KOPT-K1 (cell line): ENCODE measurements around the gene CBFA2T3.
"Not testable (repeated sequence)": the region's sequence is repeated elsewhere in the genome, so short reads cannot be mapped to it uniquely, and the experiment has no call there.

Experiments used
- H3K27ac ChIP-seq: fragments of 200-600 bp; sonication (generic); 2 replicates; pipeline ENCODE4 v1.5.1; 2016; ENCODE audit warnings: antibody characterized with exemption, mild to moderate bottlenecking, low read depth, low read length; ENCODE audit not compliant: poor library complexity, severe bottlenecking
- H3K36me3 ChIP-seq: fragments of 200-600 bp; sonication (generic); 2 replicates; pipeline ENCODE4 v1.5.1; 2017; ENCODE audit warnings: antibody characterized with exemption, mild to moderate bottlenecking, low read length, moderate library complexity; ENCODE audit not compliant: insufficient read depth
- H3K9me3 ChIP-seq: fragments of 200-600 bp; sonication (generic); 2 replicates; pipeline ENCODE4 v1.5.1; 2017; ENCODE audit warnings: antibody characterized with exemption, low read length, mild to moderate bottlenecking; ENCODE audit not compliant: insufficient read depth, poor library complexity, severe bottlenecking

CBFA2T3 gene

GRCh38 chr16:88904676-88905365 lies 72.2 kb downstream of the CBFA2T3 start:
- no peak overlapping the region for H3K27ac ChIP-seq
- no peaks in the 10 kb centered on the region for H3K9me3 ChIP-seq
- H3K36me3 ChIP-seq, result peaks cover 58% of the 10 kb centered on the region

GRCh38 chr16:88903267-88903666 lies 73.7 kb downstream of the CBFA2T3 start:
- Histone ChIP-seq H3K9me3 (no peaks in the 10 kb centered on the region), H3K36me3 (peaks cover 68% of the 10 kb centered on the region), H3K27ac (no peak overlapping the region)

- H3K36me3 ChIP-seq, result peaks cover 68% of the 10 kb centered on the region
- H3K9me3 ChIP-seq, result no peaks in the 10 kb centered on the region
- H3K27ac ChIP-seq, result no peak overlapping the region
These were observed 74.3 kb downstream of the CBFA2T3 start for GRCh38 chr16:88902744-88903143.

GRCh38 chr16:88901718-88902337 lies 75.2 kb downstream of the CBFA2T3 start:
- peaks cover 74% of the 10 kb centered on the region for H3K36me3 ChIP-seq
- H3K27ac ChIP-seq, result no peak overlapping the region

GRCh38 chr16:88900662-88901052 lies 76.3 kb downstream of the CBFA2T3 start:
- H3K36me3 ChIP-seq, result peaks cover 86% of the 10 kb centered on the region
- no peak overlapping the region for H3K27ac ChIP-seq
- H3K9me3 ChIP-seq, result no peaks in the 10 kb centered on the region

More at GRCh38 chr16:88901718-88902337, 75.2 kb downstream of the CBFA2T3 start:
- H3K9me3 ChIP-seq, result no peaks in the 10 kb centered on the region

GRCh38 chr16:88899901-88900661 lies 76.9 kb downstream of the CBFA2T3 start:
- peaks cover 91% of the 10 kb centered on the region for H3K36me3 ChIP-seq
- H3K27ac ChIP-seq, result no peak overlapping the region
- no peaks in the 10 kb centered on the region for H3K9me3 ChIP-seq

- H3K27ac ChIP-seq, result no peak overlapping the region
- H3K36me3 ChIP-seq, result peaks cover 98% of the 10 kb centered on the region
- H3K9me3 ChIP-seq, result no peaks in the 10 kb centered on the region
These were observed 79.1 kb downstream of the CBFA2T3 start for GRCh38 chr16:88897696-88898425.

- peaks cover 98% of the 10 kb centered on the region for H3K36me3 ChIP-seq
These were observed 80.6 kb downstream of the CBFA2T3 start for GRCh38 chr16:88896238-88897070.

GRCh38 chr16:88895335-88895734 lies 81.7 kb downstream of the CBFA2T3 start:
- Histone ChIP-seq H3K27ac (no peak overlapping the region), H3K36me3 (peaks cover 98% of the 10 kb centered on the region), H3K9me3 (peaks cover 5% of the 10 kb centered on the region)

More at GRCh38 chr16:88896238-88897070, 80.6 kb downstream of the CBFA2T3 start:
- Histone ChIP-seq H3K9me3 (no peaks in the 10 kb centered on the region), H3K27ac (no peak overlapping the region)

- Histone ChIP-seq H3K27ac (no peak overlapping the region), H3K36me3 (peaks cover 98% of the 10 kb centered on the region), H3K9me3 (peaks cover 5% of the 10 kb centered on the region)
These were observed 82.2 kb downstream of the CBFA2T3 start for GRCh38 chr16:88894681-88895300.

- H3K9me3 ChIP-seq, H3K27ac ChIP-seq: not testable (repeated sequence)
- H3K36me3 ChIP-seq, result peaks cover 98% of the 10 kb centered on the region
These were observed 82.7 kb downstream of the CBFA2T3 start for GRCh38 chr16:88894266-88894665.

GRCh38 chr16:88893127-88893968 lies 83.7 kb downstream of the CBFA2T3 start:
- Histone ChIP-seq H3K36me3 (peaks cover 95% of the 10 kb centered on the region), H3K27ac (no peak overlapping the region), H3K9me3 (peaks cover 5% of the 10 kb centered on the region)

- Histone ChIP-seq H3K27ac (no peak overlapping the region), H3K36me3 (peaks cover 93% of the 10 kb centered on the region), H3K9me3 (peaks cover 5% of the 10 kb centered on the region)
These were observed 84.9 kb downstream of the CBFA2T3 start for GRCh38 chr16:88892065-88892464.
